ENCODE measurements around the gene ASCL1. TPM values are rescaled to one million over a fixed set of nuclear protein-coding genes. Genes with fewer than 3 reads are reported as not detected.

Gene ASCL1
- total RNA-seq, 1 experiment from 2014 or later: not detected

DNA sequence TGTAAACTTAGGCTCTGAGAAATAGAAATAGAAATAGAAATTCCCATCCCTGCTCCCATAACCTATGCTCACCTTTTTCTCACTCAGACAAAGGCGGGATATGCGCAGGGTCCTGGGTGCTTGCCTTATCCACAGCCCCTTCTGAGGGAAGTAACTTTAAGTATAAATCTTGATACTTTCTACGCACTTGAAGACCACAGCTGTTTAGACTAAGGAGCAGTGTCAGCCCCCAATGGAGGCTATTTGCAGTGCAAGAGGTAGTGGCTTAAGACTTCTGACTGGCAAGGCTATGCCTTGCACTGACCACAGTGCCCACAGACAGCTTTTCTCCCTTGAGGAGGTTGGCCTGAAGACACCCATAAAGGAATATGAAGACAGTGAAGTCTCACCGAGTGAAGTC lies 35.2 kb downstream of the ASCL1 start:
- POLR2A ChIA-PET: no interaction called here
- CTCF ChIA-PET: no interaction called here
- BruUV-seq (replicated peaks): no TSS peak
- no peaks in the 10 kb centered on the region for H3K4me1 Mint-ChIP-seq (ENCODE audit: insufficient read depth, unreplicated experiment)
- DNase-seq (ENCODE audit: unreplicated experiment): no peak
- TF ChIP-seq, protein P1, sequence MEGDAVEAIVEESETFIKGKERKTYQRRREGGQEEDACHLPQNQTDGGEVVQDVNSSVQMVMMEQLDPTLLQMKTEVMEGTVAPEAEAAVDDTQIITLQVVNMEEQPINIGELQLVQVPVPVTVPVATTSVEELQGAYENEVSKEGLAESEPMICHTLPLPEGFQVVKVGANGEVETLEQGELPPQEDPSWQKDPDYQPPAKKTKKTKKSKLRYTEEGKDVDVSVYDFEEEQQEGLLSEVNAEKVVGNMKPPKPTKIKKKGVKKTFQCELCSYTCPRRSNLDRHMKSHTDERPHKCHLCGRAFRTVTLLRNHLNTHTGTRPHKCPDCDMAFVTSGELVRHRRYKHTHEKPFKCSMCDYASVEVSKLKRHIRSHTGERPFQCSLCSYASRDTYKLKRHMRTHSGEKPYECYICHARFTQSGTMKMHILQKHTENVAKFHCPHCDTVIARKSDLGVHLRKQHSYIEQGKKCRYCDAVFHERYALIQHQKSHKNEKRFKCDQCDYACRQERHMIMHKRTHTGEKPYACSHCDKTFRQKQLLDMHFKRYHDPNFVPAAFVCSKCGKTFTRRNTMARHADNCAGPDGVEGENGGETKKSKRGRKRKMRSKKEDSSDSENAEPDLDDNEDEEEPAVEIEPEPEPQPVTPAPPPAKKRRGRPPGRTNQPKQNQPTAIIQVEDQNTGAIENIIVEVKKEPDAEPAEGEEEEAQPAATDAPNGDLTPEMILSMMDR (IDR thresholded peaks at IDR 0.05; ENCODE audit: unreplicated experiment): no peak
- no peaks in the 10 kb centered on the region for H3K27me3 Mint-ChIP-seq (ENCODE audit: insufficient read depth, unreplicated experiment)
- peaks cover 11% of the 10 kb centered on the region for H3K9me3 Mint-ChIP-seq (ENCODE audit: unreplicated experiment)
- intact Hi-C loops (cut with micrococcal nuclease): no loop called here
- H3K4me3 Mint-ChIP-seq (ENCODE audit: unreplicated experiment): no peak overlapping the region
- no peaks in the 10 kb centered on the region for H3K36me3 Mint-ChIP-seq (ENCODE audit: insufficient read depth, unreplicated experiment)
- H3K27ac Mint-ChIP-seq (ENCODE audit: low read depth, unreplicated experiment): no peak overlapping the region

GRCh38 chr12:102993537-102993936 lies 36.1 kb downstream of the ASCL1 start:
- TF ChIP-seq, protein P1 (IDR thresholded peaks at IDR 0.05; ENCODE audit: unreplicated experiment): no peak
- Mint-ChIP-seq H3K4me1 (ENCODE audit: insufficient read depth, unreplicated experiment) (no peaks in the 10 kb centered on the region), H3K9me3 (ENCODE audit: unreplicated experiment) (peaks cover 13% of the 10 kb centered on the region), H3K27ac (ENCODE audit: low read depth, unreplicated experiment) (no peak overlapping the region), H3K36me3 (ENCODE audit: insufficient read depth, unreplicated experiment) (no peaks in the 10 kb centered on the region), H3K4me3 (ENCODE audit: unreplicated experiment) (no peak overlapping the region), H3K27me3 (ENCODE audit: insufficient read depth, unreplicated experiment) (no peaks in the 10 kb centered on the region)
- BruUV-seq (replicated peaks): no TSS peak
- CTCF ChIA-PET: interaction anchor here (0.6 kb wide), 1 partner anchor 236 kb away, joined by 3 read pairs; no protein-coding TSS in a partner anchor
- no peak for DNase-seq (ENCODE audit: unreplicated experiment)
- intact Hi-C loops (cut with micrococcal nuclease): no loop called here
- POLR2A ChIA-PET: no interaction called here

- ChIA-PET CTCF (no interaction called here), POLR2A (no interaction called here)
- H3K36me3 Mint-ChIP-seq (ENCODE audit: insufficient read depth, unreplicated experiment): no peaks in the 10 kb centered on the region
- intact Hi-C loops (cut with micrococcal nuclease): no loop called here
- no peak overlapping the region for H3K27ac Mint-ChIP-seq (ENCODE audit: low read depth, unreplicated experiment)
- no peak overlapping the region for H3K4me3 Mint-ChIP-seq (ENCODE audit: unreplicated experiment)
- peaks cover 21% of the 10 kb centered on the region for H3K9me3 Mint-ChIP-seq (ENCODE audit: unreplicated experiment)
- no TSS peak for BruUV-seq (replicated peaks)
- TF ChIP-seq, protein P1 (IDR thresholded peaks at IDR 0.05; ENCODE audit: unreplicated experiment): no peak
- H3K27me3 Mint-ChIP-seq (ENCODE audit: insufficient read depth, unreplicated experiment): no peaks in the 10 kb centered on the region
- no peak for DNase-seq (ENCODE audit: unreplicated experiment)
- no peaks in the 10 kb centered on the region for H3K4me1 Mint-ChIP-seq (ENCODE audit: insufficient read depth, unreplicated experiment)
These were observed 37.9 kb downstream of the ASCL1 start for GRCh38 chr12:102995372-102995771.

Other genes starting within 250 kb of the ASCL1 start
- gene PAH, start 40.4 kb upstream of the ASCL1 start, total RNA-seq (2022): not detected in 2 replicates